DLD1 (cell line): ENCODE results near the gene SNCG.
"Not testable (repeated sequence)": the region's sequence is repeated elsewhere in the genome, so short reads cannot be mapped to it uniquely, and the experiment has no call there.

ENCODE experiments used
- in situ Hi-C: cut with HindIII; loops from 2 replicates; pipeline ENCODE4 v1.10.0; 2017; ENCODE audit warnings: low sequenced_read_pairs

Gene SNCG

GRCh38 chr10:86974484-86974883 is 16.1 kb downstream of the SNCG start:
- in situ Hi-C loops = no loop called here

GRCh38 chr10:86976362-86977056 is 18.1 kb downstream of the SNCG start:
- in situ Hi-C loops = no loop called here

GRCh38 chr10:86978457-86978856 is 20.1 kb downstream of the SNCG start:
- in situ Hi-C loops = not testable (repeated sequence)

GRCh38 chr10:86979296-86979818 is 21.0 kb downstream of the SNCG start:
- in situ Hi-C loops = no loop called here

GRCh38 chr10:86979977-86980448 is 21.6 kb downstream of the SNCG start:
- in situ Hi-C loops = no loop called here

GRCh38 chr10:86981020-86981419 is 22.6 kb downstream of the SNCG start:
- in situ Hi-C loops = not testable (repeated sequence)

DNA sequence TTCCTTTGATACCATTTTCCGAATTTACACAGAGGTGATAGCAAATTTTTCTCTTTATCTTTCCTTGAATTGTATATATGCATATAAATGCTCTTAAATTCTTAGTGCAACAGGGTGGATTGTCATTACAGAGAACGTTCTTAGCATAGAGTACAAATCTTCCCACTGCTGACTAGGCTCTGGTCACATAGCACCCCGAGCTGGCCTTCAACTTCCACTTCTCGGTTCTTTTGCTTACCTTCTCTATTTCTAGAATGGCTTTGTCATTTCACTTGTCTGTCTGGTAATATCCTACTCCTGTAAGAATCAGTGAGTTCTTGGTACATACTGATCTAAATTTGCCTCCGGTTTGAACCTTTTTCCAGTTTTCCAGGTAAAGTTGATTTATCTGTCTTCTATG is 23.3 kb downstream of the SNCG start:
- in situ Hi-C loops = no loop called here

DNA sequence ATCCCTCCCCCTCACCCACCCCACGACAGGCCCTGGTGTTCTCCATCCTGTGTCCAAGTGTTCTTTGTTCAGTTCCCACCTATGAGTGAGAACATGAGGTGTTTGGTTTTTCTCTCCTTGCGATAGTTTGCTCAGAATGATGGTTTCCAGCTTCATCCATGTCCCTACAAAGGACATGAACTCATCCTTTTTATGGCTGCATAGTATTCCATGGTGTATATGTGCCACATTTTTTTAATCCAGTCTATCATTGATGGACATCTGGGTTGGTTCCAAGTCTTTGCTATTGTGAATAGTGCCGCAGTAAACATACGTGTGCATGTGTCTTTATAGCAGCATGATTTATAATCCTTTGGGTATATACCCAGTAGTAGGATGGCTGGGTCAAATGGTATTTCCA is 26.1 kb downstream of the SNCG start:
- in situ Hi-C loops = not testable (repeated sequence)

DNA sequence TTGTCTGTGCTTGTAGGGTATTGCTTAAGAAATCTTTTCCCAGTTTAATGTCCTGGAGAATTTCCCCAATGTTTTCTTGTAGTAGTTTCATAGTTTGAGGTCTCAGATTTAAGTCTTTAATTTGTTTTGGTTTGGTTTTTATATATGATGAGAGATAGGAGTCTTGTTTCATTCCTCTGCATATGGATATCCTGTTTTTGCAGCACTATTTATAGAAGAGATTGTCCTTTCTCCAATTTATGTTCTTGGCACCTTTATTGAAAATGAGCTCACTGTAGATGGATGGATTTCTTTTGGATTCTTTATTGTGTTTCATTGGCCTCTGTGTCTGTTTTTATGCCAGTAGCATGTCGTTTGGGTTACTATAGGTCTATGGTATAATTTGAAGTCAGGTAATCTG is 30.1 kb downstream of the SNCG start:
- in situ Hi-C loops = no loop called here

GRCh38 chr10:86991362-86991761 is 33.0 kb downstream of the SNCG start:
- in situ Hi-C loops = not testable (repeated sequence)

DNA sequence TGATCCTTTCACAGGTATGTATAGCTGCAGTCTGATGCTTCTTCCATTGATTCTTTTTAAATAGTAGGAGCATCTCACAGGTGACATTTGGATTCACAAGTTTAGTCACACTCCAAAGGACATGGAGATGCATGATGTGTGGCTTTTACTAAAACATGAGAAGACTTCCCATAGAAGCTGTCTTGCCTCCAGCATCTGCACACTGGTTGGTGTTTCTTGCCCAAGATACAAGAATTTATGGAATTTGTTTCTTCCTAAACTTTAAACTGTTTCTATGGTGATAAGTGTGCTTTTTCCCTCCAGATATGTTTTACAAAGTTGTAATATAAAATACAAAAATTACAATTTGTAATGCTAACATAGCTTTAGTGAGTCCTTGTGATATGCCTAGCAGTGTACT is 34.1 kb downstream of the SNCG start:
- in situ Hi-C loops = no loop called here

- in situ Hi-C loops = no loop called here
Observed at GRCh38 chr10:86992929-86993328, 34.5 kb downstream of the SNCG start.

DNA sequence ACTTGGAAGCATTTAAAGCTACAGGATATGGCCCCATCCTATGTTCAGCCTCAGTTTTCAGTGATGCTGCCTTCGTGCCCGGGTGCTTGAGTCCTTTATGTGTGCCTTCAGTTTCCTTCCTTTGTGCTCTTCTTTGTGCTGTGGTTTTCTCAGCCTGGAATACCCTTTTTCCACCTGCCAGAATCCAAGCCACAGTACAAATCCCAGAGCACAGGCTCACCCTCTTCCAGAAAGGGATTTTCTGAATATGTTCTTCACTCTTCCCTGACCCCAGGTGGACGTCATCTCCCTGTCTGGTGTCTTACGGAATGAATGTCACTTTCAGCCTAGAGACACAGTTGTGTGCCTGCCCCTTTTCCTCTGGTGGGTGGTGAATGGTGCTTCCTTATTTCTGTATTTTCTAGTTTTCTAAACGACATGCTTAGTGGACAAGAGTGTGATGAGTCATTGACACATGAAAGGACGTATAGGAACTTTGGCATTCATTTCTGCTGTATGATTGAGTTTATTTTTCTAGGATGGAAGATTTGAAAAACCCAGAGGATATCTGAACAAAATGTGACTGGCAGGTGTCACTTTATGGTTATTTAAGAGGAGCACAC is 41.5 kb downstream of the SNCG start:
- in situ Hi-C loops = not testable (repeated sequence)

GRCh38 chr10:87000491-87000890 is 42.1 kb downstream of the SNCG start:
- in situ Hi-C loops = no loop called here

DNA sequence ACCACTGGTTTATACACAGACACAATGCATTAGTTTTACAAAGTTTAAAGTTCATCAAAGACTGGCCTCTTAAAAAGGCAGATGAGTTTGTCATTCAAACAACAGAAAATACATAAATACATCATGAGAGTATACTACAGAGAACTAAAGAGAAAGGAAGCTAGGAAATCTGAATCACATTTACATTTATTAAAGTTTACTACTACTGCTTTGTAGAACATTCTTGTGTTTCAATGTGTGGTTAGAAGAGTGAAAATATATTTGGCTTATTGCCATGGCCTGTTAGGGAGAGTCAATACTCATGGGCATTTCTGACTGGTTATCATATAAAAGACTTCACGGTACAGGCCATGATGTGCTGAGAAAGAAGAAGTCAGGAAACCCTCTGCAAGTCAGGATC is 48.7 kb downstream of the SNCG start:
- in situ Hi-C loops = not testable (repeated sequence)

DNA sequence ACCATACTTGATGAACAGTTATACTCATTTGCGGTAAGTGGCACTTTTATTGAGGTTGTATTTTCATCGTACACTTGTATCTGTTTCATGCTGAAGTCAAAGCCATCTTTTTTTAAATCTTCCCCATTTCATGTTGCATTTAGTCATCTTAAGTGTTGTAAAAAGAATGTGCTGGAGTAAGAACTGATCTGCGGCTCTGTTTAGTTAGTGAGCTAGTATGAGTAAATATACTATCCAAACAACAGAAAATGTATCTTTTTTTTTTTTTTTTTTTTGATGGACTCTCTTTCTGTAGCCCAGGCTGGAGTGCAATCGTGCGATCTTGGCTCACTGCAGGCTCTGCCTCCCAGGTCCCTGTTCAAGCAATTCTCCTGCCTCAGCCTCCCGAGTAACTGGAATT is 49.3 kb downstream of the SNCG start:
- in situ Hi-C loops = not testable (repeated sequence)

- in situ Hi-C loops = not testable (repeated sequence)
Observed at GRCh38 chr10:87008303-87008702, 49.9 kb downstream of the SNCG start.

GRCh38 chr10:87009134-87009696 is 50.8 kb downstream of the SNCG start:
- in situ Hi-C loops = not testable (repeated sequence)
